Keratinocyte (primary cell): ENCODE data around the gene PLD4. TPM values are rescaled to one million over a fixed set of nuclear protein-coding genes. Genes with fewer than 3 reads are reported as not detected.

Experiments used
- DNase-seq: peaks from one replicate; pipeline ENCODE4 v3.0.0-alpha.2; 2011; ENCODE audit warnings: low read depth, missing footprints, low spot score
- FAIRE-seq: peaks from 2 replicates; lab custom pipeline; 2011; peaks lifted over from hg19 to GRCh38; lab: Jason Lieb, UNC
- H2AFZ ChIP-seq: 2 replicates; pipeline ENCODE4 v1.6.0; 2012; ENCODE audit warnings: low read length, control low read depth, inconsistent platforms; ENCODE audit not compliant: control insufficient read depth
- H3K27ac ChIP-seq: 2 replicates; pipeline ENCODE4 v1.5.1; 2011; ENCODE audit warnings: low read length; ENCODE audit not compliant: control insufficient read depth, insufficient read depth
- H3K27me3 ChIP-seq: 3 replicates; pipeline ENCODE4 v1.6.0; 2011; ENCODE audit warnings: low read length; ENCODE audit not compliant: control insufficient read depth, insufficient read depth; ENCODE audit errors: extremely low read depth
- H3K36me3 ChIP-seq, 2 experiments: 2 replicates in 1 of 2; 3 replicates in 1 of 2; pipeline ENCODE4 v1.5.1; 2011; ENCODE audit warnings: low read length in 2 of 2, mild to moderate bottlenecking in 1 of 2; ENCODE audit not compliant: control insufficient read depth in 2 of 2, insufficient read depth in 2 of 2; ENCODE audit errors: extremely low read depth in 1 of 2
- H3K4me1 ChIP-seq: 3 replicates; pipeline ENCODE4 v1.5.1; 2011; ENCODE audit warnings: low read length; ENCODE audit not compliant: control insufficient read depth, insufficient read depth; ENCODE audit errors: extremely low read depth
- H3K4me2 ChIP-seq: 3 replicates; pipeline ENCODE4 v1.6.0; 2011; ENCODE audit warnings: low read depth, low read length; ENCODE audit not compliant: control insufficient read depth, insufficient read depth; ENCODE audit errors: extremely low read depth
- H3K4me3 ChIP-seq, 3 experiments: fragments of 200-600 bp in 1 of 3; sonication (generic) in 1 of 3; 2 replicates in 2 of 3; 3 replicates in 1 of 3; pipeline ENCODE4 v1.5.1; 2011 to 2016; ENCODE audit warnings: low read length in 3 of 3, mild to moderate bottlenecking in 3 of 3, control low read depth in 2 of 3, inconsistent platforms in 1 of 3, low read depth in 1 of 3, mixed read lengths in 1 of 3, mixed run types in 1 of 3, moderate library complexity in 1 of 3; ENCODE audit not compliant: control insufficient read depth in 2 of 3, insufficient read depth in 2 of 3; ENCODE audit errors: extremely low read depth in 1 of 3
- H3K79me2 ChIP-seq: 2 replicates; pipeline ENCODE4 v1.6.0; 2012; ENCODE audit warnings: low read length; ENCODE audit not compliant: control insufficient read depth, insufficient read depth
- H3K9ac ChIP-seq: 3 replicates; pipeline ENCODE4 v1.6.0; 2011; ENCODE audit warnings: low read length; ENCODE audit not compliant: control insufficient read depth, insufficient read depth; ENCODE audit errors: extremely low read depth
- H3K9me1 ChIP-seq: 3 replicates; pipeline ENCODE4 v1.6.0; 2011; ENCODE audit warnings: low read length; ENCODE audit not compliant: control insufficient read depth, insufficient read depth; ENCODE audit errors: extremely low read depth
- H3K9me3 ChIP-seq: 2 replicates; pipeline ENCODE4 v1.5.1; 2012; ENCODE audit warnings: low read depth, low read length; ENCODE audit not compliant: control insufficient read depth
- H4K20me1 ChIP-seq: 3 replicates; pipeline ENCODE4 v1.6.0; 2011; ENCODE audit warnings: low read length; ENCODE audit not compliant: control insufficient read depth, insufficient read depth; ENCODE audit errors: extremely low read depth
- CTCF ChIP-seq, 3 experiments: IDR thresholded peaks in 1 of 3; conservative IDR thresholded peaks in 1 of 3; optimal IDR thresholded peaks in 1 of 3; 2 replicates in 2 of 3; 3 replicates in 1 of 3; pipeline versions ENCODE3 to v1.5.1; 2011; ENCODE audit warnings: low read length in 3 of 3, mild to moderate bottlenecking in 3 of 3, moderate library complexity in 2 of 3, control low read depth in 1 of 3, inconsistent platforms in 1 of 3; ENCODE audit not compliant: insufficient read depth in 2 of 3; ENCODE audit errors: extremely low read depth in 1 of 3
- EZH2 ChIP-seq: IDR thresholded peaks from one replicate; pipeline ENCODE4 v1.6.1; 2012; ENCODE audit warnings: inconsistent platforms, mild to moderate bottlenecking, low read length, moderate library complexity
- dilution Hi-C: fragments of 300-500 bp; cut with MboI; formaldehyde crosslinking; loops from one replicate; pipeline ENCODE4 v1.7.0; 2020; ENCODE audit warnings: low sequenced_read_pairs; ENCODE audit not compliant: extremely low pct_ligation_motif_present
- polyA plus RNA-seq, 5 experiments: library from polyadenylated mRNA; depleted of rRNA in 3 of 5; stranded (reverse) in 3 of 5; stranded (forward) in 1 of 5; unstranded in 1 of 5; fragments of >200 nt; gene quantifications; 1 replicate in 1 of 5; 2 replicates in 3 of 5; 3 replicates in 1 of 5; pipeline versions ENCODE4 v1.2.1 to v1.2.3, GENCODE V29; 2011 to 2012; ENCODE audit warnings: missing spikeins in 2 of 5, low read depth in 1 of 5, low replicate concordance in 1 of 5

The PLD4 gene
- polyA plus RNA-seq, 1 donor (not counting 4 experiments of a cell fraction or from before 2014, with no cell fraction given): not detected

- DNase-seq: no peak
- Histone ChIP-seq H3K4me1 (no peaks in the 10 kb centered on the region), H3K27me3 (peaks cover 15% of the 10 kb centered on the region), H4K20me1 (no peaks in the 10 kb centered on the region), H3K27ac (no peak overlapping the region), H2AFZ (no peak overlapping the region), H3K36me3 (no peaks in the 10 kb centered on the region), H3K4me3 (no peak overlapping the region), H3K9ac (no peak overlapping the region), H3K9me3 (no peaks in the 10 kb centered on the region), H3K79me2 (no peaks in the 10 kb centered on the region), H3K9me1 (no peaks in the 10 kb centered on the region), H3K4me2 (no peak overlapping the region)
- no peak for FAIRE-seq
- TF ChIP-seq CTCF (optimal IDR thresholded peaks at IDR 0.05 in 1 of 3, IDR thresholded peaks at IDR 0.05 in 1 of 3, conservative IDR thresholded peaks at IDR 0.05 in 1 of 3; ENCODE audit: extremely low read depth in 1 of 3, insufficient read depth in 2 of 3, low read length in 3 of 3): no peak
- no peak for TF ChIP-seq EZH2
- dilution Hi-C loops: no loop called here
Measured at GRCh38 chr14:104927432-104927816, 2.7 kb downstream of the PLD4 start.

- H3K27me3 ChIP-seq: peaks cover 18% of the 10 kb centered on the region
- no peak overlapping the region for H2AFZ ChIP-seq
- no peak overlapping the region for H3K9ac ChIP-seq
- no peaks in the 10 kb centered on the region for H3K9me3 ChIP-seq
- no peak overlapping the region for H3K27ac ChIP-seq
- no peaks in the 10 kb centered on the region for H4K20me1 ChIP-seq
- H3K9me1 ChIP-seq: no peaks in the 10 kb centered on the region
- H3K4me1 ChIP-seq: no peaks in the 10 kb centered on the region
- H3K4me2 ChIP-seq: no peak overlapping the region
- no peaks in the 10 kb centered on the region for H3K79me2 ChIP-seq
- FAIRE-seq: no peak
- TF ChIP-seq EZH2 (no peak), CTCF (optimal IDR thresholded peaks at IDR 0.05 in 1 of 3, IDR thresholded peaks at IDR 0.05 in 1 of 3, conservative IDR thresholded peaks at IDR 0.05 in 1 of 3; ENCODE audit: extremely low read depth in 1 of 3, insufficient read depth in 2 of 3, low read length in 3 of 3) (no peak)
- no peak overlapping the region for H3K4me3 ChIP-seq
- dilution Hi-C loops: no loop called here
- DNase-seq: no peak
- H3K36me3 ChIP-seq: no peaks in the 10 kb centered on the region
Measured at GRCh38 chr14:104927901-104928300, 3.2 kb downstream of the PLD4 start.
